RWPE2 (cell line): ENCODE results near the gene MAP4K5.

Experiments used
- ATAC-seq: fragments of 200-7000 bp; cut with Tn5 transposase; 3 replicates; pipeline ENCODE4 v1.9.1; 2021; ENCODE audit warnings: low read depth
- DNase-seq: peaks from one replicate; pipeline ENCODE4 v3.0.0-alpha.2; 2020; ENCODE audit warnings: low spot score
- H3K27ac ChIP-seq: fragments of 450-650 bp; 2 replicates; pipeline ENCODE4 v1.5.1; 2017; ENCODE audit warnings: mild to moderate bottlenecking; ENCODE audit not compliant: poor library complexity, severe bottlenecking
- H3K27me3 ChIP-seq: fragments of 250-450 bp; sonication (Bioruptor Pico); 2 replicates; pipeline ENCODE4 v1.5.1; 2021; ENCODE audit warnings: mild to moderate bottlenecking, moderate library complexity; ENCODE audit not compliant: insufficient read depth, poor library complexity, severe bottlenecking
- H3K36me3 ChIP-seq: fragments of 250-450 bp; sonication (Bioruptor Pico); 2 replicates; pipeline ENCODE4 v1.5.1; 2020; ENCODE audit warnings: low read depth, mild to moderate bottlenecking, moderate library complexity
- H3K4me1 ChIP-seq: fragments of 250-450 bp; sonication (Bioruptor Pico); 2 replicates; pipeline ENCODE4 v1.5.1; 2021; ENCODE audit warnings: mild to moderate bottlenecking, moderate library complexity; ENCODE audit not compliant: insufficient read depth, poor library complexity, severe bottlenecking
- H3K4me3 ChIP-seq: fragments of 250-450 bp; sonication (Bioruptor Pico); 2 replicates; pipeline ENCODE4 v1.5.1; 2021; ENCODE audit warnings: mild to moderate bottlenecking, moderate library complexity; ENCODE audit not compliant: severe bottlenecking
- H3K9me3 ChIP-seq: fragments of 250-450 bp; sonication (Bioruptor Pico); 2 replicates; pipeline ENCODE4 v1.5.1; 2021; ENCODE audit warnings: mild to moderate bottlenecking, moderate library complexity; ENCODE audit not compliant: severe bottlenecking
- TF ChIP-seq, protein P1 (sequence below): fragments of 450-650 bp; IDR thresholded peaks from one replicate; pipeline ENCODE4 v1.5.1; 2017; ENCODE audit warnings: mild to moderate bottlenecking, moderate library complexity; ENCODE audit not compliant: poor library complexity, severe bottlenecking

The MAP4K5 gene

DNA sequence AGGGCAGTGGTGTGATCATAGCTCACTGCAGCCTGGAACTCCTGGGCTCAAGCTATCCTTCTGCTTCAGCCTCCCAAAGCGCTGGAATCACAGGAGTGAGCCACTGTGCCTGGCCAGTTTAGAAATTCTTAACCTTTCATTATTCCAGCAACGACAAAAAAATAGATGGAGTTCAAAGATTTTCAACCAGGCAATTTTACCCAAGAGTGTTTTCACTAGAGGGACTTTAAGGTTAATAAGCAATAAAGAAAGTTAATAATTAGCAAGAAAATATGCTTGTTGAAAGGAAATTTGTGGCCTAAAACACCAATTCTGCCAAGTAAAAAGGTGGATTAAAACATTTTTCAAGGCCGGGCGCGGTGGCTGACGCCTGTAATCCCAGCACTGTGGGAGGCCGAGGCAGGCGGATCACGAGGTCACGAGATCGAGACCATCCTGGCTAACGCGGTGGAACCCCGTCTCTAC is 150.5 kb downstream of the MAP4K5 start:
- Histone ChIP-seq H3K36me3 (no peaks in the 10 kb centered on the region), H3K9me3 (no peaks in the 10 kb centered on the region), H3K4me1 (no peaks in the 10 kb centered on the region), H3K27ac (no peak overlapping the region), H3K27me3 (no peaks in the 10 kb centered on the region), H3K4me3 (no peak overlapping the region)
- no peak for DNase-seq
- TF ChIP-seq, protein P1, sequence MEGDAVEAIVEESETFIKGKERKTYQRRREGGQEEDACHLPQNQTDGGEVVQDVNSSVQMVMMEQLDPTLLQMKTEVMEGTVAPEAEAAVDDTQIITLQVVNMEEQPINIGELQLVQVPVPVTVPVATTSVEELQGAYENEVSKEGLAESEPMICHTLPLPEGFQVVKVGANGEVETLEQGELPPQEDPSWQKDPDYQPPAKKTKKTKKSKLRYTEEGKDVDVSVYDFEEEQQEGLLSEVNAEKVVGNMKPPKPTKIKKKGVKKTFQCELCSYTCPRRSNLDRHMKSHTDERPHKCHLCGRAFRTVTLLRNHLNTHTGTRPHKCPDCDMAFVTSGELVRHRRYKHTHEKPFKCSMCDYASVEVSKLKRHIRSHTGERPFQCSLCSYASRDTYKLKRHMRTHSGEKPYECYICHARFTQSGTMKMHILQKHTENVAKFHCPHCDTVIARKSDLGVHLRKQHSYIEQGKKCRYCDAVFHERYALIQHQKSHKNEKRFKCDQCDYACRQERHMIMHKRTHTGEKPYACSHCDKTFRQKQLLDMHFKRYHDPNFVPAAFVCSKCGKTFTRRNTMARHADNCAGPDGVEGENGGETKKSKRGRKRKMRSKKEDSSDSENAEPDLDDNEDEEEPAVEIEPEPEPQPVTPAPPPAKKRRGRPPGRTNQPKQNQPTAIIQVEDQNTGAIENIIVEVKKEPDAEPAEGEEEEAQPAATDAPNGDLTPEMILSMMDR, result no peak
- ATAC-seq, result no peak

DNA sequence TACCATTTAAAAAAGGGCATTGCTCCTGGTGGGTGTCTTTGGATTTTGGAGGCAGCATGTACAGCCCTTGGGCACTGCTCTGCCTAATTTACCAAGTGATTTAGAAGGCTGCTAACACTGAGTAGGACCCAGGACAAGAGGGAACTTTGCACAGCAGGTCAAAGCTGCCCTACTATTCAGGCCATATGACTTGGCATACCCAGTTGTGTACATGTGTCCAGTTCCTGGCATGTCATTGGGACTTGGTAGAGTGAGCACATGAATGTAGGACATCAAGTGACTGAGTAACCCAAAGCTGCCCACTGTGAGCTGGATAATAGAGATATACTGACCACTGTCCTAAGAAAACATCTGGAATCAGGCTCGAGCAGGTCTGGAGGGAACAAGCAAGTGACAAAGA is 151.4 kb downstream of the MAP4K5 start:
- H3K36me3 ChIP-seq, result no peaks in the 10 kb centered on the region
- H3K4me3 ChIP-seq, result no peak overlapping the region
- TF ChIP-seq, protein P1, result no peak
- H3K4me1 ChIP-seq, result no peaks in the 10 kb centered on the region
- H3K9me3 ChIP-seq, result no peaks in the 10 kb centered on the region
- no peak overlapping the region for H3K27ac ChIP-seq
- no peaks in the 10 kb centered on the region for H3K27me3 ChIP-seq
- ATAC-seq, result no peak
- DNase-seq, result no peak

DNA sequence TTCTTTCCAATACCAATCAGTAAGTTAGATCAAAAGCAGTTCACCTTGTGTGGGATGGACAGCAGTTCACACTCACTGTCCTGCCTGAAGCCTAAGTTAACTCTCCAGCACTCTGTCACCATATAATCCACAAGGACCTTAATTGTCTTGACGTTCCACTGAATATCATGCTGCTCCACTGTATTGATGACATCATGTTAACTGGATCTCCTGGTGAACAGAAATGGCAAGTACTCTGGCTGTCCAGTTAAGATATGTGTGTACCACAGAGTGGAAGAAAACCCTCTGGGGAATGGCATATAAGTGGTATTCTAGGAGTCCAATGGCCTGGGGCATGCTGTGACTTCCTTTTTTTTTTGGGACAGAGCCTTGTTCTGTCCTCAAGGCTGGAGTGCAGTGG is 151.9 kb downstream of the MAP4K5 start:
- DNase-seq (no peak), ATAC-seq (no peak)
- Histone ChIP-seq H3K36me3 (no peaks in the 10 kb centered on the region), H3K4me3 (no peak overlapping the region), H3K27ac (no peak overlapping the region), H3K27me3 (no peaks in the 10 kb centered on the region), H3K4me1 (no peaks in the 10 kb centered on the region), H3K9me3 (no peaks in the 10 kb centered on the region)
- TF ChIP-seq, protein P1, result no peak

DNA sequence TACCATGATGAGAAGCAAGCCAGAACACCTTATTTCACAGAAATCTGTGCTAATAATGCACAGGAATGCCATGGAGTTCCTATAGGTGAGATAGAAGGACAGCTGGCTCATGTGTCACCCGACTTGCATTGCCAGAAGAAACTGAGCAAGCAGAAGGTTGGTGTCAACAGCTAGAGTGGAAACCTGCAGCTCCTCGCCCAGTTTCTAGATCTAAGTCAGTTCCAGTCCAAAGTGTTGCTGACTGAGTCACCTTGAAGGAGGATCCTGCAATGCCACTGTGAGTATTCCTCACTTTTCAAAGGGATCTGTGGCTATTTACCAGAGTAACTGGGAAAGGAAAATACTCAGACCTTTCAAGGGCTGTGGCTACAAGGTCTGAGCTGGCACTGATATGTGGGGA is 152.8 kb downstream of the MAP4K5 start:
- Histone ChIP-seq H3K9me3 (no peaks in the 10 kb centered on the region), H3K4me3 (no peak overlapping the region), H3K4me1 (no peaks in the 10 kb centered on the region), H3K36me3 (no peaks in the 10 kb centered on the region), H3K27ac (no peak overlapping the region), H3K27me3 (no peaks in the 10 kb centered on the region)
- no peak for DNase-seq
- ATAC-seq, result no peak
- TF ChIP-seq, protein P1, result no peak

DNA sequence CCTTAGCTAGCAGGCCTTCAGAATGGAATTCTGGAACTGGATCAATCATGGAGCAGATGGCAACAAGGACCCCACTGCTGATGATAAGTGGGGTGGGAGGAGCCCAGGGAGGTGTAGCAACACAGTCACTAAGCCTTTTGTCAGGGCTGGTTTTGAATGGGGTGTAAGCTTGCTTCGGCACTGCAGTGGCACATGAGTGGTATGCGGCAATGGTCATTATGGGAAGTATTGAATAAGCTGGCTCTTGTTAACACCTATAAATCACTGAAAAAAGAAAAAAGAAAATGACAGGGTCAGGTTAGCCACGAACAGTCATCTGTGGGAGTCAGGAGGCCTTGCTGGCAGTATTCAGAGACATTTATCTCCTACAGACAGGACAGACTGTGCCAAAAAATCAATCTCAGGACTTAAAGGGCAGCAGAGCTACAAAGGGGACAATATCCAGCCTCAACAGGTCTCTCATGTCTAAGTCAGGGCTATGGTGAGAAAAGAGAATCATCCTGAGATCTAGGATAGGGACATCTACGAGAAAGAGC is 154.8 kb downstream of the MAP4K5 start:
- TF ChIP-seq, protein P1, result no peak
- no peaks in the 10 kb centered on the region for H3K9me3 ChIP-seq
- no peak overlapping the region for H3K27ac ChIP-seq
- H3K36me3 ChIP-seq, result no peaks in the 10 kb centered on the region
- no peaks in the 10 kb centered on the region for H3K4me1 ChIP-seq
- no peak overlapping the region for H3K4me3 ChIP-seq
- ATAC-seq (no peak), DNase-seq (no peak)
- H3K27me3 ChIP-seq, result no peaks in the 10 kb centered on the region
